ENCODE measurements around the gene LHFPL6.

GRCh38 chr13:39501702-39502324 lies 101.2 kb downstream of the LHFPL6 start:
- TF ChIP-seq TEAD4 (IDR thresholded peaks at IDR 0.05) (no peak), TAF1 (IDR thresholded peaks at IDR 0.05; ENCODE audit: low read depth) (no peak), MAX (IDR thresholded peaks at IDR 0.05) (no peak), TCF12 (IDR thresholded peaks at IDR 0.05; ENCODE audit: low read depth) (no peak), EP300 (IDR thresholded peaks at IDR 0.05; ENCODE audit: borderline replicate concordance) (peak; percentile 30; the same call in 1 of the 2 replicates), REST (IDR thresholded peaks at IDR 0.05; ENCODE audit: low read depth) (no peak), CREB1 (IDR thresholded peaks at IDR 0.05; ENCODE audit: low read depth) (no peak), RAD21 (IDR thresholded peaks at IDR 0.05; ENCODE audit: low read depth) (no peak)
